Breast epithelium (tissue), 3 donors: ENCODE measurements around the gene CACNA1F.

Source experiments
- POLR2A ChIP-seq: fragments of 450-650 bp; IDR thresholded peaks from one replicate; pipeline ENCODE4 v1.6.1; 2016; ENCODE audit warnings: antibody characterized with exemption, mild to moderate bottlenecking, moderate library complexity
- POLR2AphosphoS5 ChIP-seq, 3 donors: sonication (generic); formaldehyde crosslinking; IDR thresholded peaks; one replicate each; pipeline ENCODE4 v1.6.1; 2017; ENCODE audit warnings: antibody characterized with exemption in 3 of 3
- TF ChIP-seq, protein P1 (sequence below), 3 donors: fragments of 450-650 bp; IDR thresholded peaks; one replicate each; pipeline ENCODE4 v1.5.1; 2016 to 2017; ENCODE audit warnings: antibody characterized with exemption in 3 of 3, mild to moderate bottlenecking in 3 of 3, moderate library complexity in 3 of 3

DNA sequence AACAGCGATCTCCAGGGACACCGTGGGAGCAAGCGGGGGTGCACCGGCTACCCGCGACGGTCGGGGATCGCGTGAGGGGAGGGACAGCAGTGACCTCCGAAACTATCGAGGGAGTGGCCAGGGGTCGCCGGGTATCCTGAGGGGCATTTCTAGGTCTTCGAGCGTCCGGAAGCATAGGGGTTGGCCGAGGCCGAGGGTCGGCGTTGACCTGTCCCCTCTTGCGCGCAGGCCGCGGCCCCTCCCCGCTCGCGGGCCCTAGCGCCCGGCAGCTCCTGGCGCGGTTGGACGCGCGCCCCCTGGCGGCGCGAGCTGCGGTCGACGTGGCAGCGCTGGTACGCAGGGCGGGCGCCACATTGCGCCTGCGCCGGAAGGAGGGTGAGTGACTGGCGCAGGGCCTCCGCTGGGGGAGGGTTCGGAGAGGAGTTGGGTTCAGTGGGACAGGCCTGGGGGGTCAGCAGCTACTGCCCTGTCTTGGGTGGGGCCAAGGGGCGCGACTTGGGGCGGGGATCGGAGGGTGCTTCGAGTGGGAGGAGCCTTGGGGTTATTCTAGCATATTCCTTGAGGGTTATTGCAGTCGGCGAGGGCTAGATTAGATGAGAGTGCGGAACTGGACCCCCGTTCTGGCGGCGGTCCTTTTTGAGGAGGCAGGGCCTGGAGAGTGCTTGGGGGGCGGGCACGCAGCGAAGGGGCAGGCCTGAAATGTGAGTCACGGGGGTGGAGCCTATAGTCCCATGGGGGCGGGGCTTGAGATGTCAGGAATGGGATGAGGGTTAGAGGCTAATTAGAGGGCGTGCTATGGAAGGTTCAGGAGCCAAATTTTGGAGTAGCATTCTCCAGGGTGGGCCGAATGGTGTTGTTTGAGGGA, 69.4 kb downstream of the CACNA1F start:
- TF ChIP-seq, protein P1, sequence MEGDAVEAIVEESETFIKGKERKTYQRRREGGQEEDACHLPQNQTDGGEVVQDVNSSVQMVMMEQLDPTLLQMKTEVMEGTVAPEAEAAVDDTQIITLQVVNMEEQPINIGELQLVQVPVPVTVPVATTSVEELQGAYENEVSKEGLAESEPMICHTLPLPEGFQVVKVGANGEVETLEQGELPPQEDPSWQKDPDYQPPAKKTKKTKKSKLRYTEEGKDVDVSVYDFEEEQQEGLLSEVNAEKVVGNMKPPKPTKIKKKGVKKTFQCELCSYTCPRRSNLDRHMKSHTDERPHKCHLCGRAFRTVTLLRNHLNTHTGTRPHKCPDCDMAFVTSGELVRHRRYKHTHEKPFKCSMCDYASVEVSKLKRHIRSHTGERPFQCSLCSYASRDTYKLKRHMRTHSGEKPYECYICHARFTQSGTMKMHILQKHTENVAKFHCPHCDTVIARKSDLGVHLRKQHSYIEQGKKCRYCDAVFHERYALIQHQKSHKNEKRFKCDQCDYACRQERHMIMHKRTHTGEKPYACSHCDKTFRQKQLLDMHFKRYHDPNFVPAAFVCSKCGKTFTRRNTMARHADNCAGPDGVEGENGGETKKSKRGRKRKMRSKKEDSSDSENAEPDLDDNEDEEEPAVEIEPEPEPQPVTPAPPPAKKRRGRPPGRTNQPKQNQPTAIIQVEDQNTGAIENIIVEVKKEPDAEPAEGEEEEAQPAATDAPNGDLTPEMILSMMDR (IDR thresholded peaks at IDR 0.05) = peak in 2 of 3 donors; percentile 33 to 83
- TF ChIP-seq POLR2A = no peak
- TF ChIP-seq POLR2AphosphoS5 (IDR thresholded peaks at IDR 0.05) = peak in 2 of 3 donors; percentile 48 to 57
